AG08396 (cell line): Measurements from ENCODE around the gene C1orf53.

ENCODE experiments used
- DNase-seq: peaks from one replicate; pipeline ENCODE4 v3.0.0; 2012; ENCODE audit warnings: low spot score, mixed read lengths

Gene C1orf53

DNA sequence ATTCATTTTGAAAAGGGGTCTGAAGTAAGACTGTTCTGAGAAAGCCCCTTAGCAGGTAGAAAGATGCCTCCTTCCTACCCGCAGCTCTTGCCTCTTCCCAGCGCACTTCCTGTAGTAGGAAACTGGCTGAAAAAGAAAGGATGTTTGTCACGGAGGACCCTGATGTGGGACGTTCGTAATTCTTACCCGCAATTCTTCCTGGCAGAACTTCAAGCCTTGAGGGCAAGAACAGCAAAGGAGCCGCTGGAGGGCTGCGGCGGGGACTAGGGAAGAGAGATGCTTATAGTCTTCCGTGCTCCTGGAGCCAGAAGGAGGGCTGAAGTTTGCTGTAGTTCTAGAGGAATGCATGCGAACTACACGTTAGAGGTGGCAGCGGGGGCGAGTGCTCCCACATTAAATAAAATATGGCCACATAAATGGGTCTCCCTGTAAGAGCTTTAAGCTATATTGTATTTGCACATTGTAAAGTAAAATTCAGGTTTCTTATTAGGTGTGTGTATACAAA is 6.3 kb downstream of the C1orf53 start:
- DNase-seq: no peak

DNA sequence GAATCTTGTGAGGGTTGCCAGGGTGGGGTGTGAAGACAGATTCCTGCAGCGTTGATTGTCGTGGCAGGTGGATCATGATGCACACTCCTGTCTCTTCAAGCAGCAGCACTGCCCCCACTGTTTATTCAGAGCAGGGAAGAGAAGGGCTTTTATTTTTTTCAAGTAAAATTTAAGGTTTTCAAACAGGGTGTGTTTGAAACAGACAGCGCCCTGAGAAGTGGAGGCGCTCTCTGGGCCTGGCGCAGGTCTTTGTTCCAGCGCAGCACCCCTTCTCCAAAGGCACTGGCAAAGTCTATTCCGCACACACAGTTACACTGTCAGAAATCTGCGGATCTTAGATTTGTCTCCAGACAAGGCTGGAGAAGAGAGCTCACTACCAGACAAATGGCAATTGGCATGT is 7.0 kb downstream of the C1orf53 start:
- DNase-seq: no peak

DNA sequence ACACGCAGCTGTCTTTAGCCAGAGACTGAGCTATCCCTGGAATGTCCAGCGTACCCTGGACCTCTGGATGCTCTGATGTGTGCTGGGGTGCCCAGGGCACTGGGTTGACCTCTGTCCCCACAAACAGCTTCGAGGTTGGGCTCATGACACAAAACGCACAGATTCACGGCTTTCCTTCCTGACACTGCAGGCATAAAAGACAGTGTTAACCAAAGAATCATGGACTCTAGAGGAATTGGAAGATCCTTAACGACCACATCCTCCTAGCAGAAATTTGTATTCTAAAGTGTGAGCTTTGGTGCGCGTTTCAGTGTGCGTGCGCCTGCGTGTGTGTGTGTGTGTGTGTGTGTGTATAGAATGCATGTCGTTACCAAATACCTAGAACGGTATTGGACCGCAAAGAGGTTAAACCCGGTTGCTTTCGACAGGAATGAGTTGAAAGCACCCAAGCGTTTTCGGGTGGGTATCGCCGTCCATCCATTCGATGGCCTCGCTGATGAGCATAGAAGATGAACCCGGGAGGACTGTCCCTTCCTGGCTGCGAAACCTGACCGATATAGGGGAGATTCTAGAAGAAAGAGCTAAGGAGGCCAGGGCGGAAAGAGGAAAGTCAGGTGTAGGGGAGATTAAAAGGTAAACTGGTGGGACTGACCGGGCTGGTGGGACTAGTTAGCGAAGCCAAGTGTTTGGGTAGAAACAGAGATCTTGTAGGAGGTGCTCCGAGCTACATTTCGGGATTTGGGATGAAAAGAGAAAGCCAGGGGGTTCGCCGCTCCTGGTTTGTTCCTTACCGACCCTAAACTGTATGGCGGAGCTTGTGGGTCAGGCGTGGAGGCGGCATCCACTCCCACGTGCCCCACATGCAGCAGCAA is 7.9 kb downstream of the C1orf53 start:
- no peak for DNase-seq

DNA sequence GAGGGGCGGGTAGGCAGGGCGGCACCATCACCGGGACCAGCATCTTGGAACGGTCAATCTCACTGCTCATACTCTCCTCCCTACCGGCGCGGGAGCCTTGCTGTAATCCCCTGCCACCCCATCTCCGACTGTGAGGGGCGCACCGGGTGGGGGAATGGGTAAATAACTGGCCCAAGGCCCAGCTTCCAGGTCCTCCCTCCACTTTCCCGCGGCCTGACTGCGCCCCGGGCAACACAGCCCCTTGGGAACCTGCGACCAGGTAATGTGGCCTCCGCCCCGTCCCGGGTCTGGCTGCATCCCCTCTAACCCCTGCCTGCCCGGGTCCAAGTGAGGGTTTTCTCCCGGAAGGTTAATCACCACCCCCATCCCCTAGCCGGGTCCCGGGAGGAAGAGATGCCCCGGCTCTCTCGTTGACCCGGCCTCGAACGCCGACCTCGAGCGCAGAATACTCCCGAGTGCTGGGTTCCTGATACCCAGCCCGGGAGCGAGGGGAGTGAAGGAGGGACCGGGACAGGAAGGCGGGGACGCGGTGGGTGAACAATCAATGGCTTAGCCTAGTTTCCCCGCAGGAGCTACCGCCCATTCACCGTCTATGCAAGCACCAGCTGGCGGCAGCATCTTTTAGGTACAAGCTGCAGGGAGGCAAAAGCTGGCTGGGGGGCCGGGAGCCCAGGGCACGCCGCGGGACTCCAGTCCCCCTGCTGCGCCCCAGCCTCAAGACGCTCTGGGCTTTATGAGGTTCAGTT is 8.9 kb downstream of the C1orf53 start:
- DNase-seq: no peak

DNA sequence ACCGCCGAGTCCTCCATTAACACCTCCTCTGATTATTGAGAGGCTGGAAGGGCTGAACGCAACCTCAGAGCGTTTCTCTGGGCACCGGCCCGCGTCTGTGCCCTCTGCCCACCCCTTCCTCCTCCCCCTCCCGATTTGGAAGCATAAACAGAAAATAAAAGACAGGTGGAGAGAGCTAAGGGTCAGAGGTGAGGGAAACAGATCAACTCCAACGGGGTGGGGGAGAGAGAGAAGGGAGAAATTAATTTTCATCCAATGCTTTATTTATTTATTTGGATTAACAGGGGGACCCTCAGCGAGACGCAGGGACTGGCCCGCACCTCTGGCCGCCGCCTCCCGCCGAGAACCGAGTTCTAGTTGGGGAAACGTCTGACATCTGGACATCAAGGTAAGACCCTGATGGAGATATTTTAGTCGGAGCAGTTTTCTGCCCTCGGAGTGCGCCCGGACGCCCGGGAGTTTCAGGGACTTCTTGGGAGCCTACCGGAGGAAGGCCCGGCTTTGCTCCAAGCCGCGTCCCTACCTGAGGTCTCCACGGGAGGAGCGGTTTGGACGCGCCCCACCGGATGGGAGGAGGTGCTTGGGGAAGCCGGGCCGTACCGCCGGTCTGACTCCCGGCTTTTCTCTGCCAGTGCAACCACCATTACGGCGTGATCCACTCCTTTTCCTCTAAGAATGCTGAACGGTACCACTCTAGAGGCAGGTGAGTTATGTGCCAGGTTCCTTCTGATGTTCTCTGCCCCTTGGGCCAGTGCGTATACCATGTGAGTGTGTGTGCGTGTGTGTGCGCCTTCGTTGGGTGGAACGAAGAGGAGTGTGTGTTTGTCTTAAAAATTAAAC is 9.6 kb downstream of the C1orf53 start:
- DNase-seq: no peak

DNA sequence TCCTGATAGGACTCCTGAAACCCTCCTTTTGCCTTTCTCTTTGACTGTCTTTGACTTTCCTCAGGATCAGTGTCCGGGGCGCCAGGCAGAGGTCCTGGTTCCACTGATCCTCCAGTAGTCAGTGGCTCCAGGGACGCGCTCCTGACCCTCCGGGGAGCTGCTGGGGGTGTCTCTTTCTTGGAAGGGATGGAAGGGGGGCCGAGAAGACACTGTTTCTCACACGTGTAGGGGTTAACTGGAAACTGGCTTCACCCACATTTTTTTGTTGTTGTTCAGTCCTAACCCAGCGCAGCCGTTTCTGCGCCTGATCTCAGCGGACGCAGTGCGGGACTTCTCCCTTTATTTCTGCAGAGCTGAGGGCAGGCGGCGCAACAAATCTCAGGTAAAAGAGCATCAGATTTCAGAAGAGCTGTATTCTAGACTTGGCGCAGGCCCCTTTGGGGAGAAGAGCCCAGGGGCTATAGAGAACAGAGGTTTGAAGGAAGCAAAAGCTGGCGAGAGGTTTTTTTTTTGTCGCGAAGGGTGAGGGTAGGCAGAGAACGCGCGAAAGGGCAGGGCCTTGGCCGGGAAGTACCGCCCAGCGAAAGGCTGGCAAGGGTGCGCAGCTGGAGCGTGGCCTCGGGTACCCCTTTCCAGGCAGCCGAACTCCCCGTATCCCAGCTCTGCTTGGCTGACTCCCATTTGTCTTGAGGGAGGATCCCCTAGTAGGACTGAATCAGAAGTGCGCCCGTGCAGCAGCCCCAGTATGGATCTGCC is 10.5 kb downstream of the C1orf53 start:
- DNase-seq: no peak

DNA sequence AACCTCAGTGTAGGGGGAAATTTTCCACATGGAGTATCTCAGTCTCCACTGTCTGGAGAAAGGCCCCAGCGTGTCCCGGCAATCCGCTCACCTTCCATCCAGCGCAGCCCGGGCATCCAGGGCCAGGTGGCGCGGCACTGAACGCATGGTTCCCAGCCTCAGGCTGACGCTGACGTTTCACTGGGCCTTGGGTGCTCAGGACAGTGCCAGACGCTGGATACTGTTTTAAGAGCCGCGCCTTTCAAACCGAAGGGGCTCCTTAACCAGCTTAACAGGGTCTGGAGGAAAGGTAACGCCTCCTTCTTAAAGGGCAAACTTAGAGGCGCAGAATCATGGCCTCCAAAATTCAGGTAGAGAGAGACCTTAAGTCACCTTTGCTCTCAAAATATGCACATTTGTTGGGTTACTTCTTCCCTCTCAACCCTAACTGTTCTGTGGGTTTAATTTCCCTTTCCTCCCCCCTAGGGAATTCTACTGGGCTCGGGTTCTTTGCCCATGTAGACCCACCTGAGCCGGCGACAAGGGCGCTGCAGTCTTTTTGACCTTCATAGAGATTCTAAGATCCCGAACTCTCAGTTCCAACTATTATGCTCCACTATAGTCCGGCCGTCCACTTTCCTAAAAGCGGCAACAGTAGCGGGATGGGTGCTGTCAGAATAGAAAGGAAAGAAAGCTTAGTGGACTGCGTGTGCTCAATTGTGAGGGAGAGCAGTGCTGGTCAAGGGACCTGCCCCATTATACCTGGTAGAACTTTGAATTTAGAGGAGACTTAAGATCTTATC is 11.3 kb downstream of the C1orf53 start:
- no peak for DNase-seq

DNA sequence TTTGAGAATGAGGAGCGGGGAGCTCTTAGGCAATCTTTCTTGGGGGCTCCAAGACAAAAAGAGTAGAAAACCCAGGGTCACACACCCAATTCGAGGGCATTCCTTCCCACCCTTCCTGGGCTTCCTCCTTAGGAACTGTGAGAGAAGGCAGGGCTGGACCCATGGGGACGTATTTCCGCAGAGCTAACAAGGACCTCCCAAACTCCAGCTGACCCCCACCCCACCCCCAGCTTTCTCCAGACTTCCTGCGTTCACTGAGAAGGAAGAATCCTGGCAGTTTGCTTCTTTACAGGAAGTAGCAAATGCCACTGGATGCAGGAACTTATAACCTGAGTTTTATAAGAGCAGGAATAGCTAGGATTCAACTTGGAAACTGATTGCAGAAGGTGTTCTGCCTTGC is 12.1 kb downstream of the C1orf53 start:
- no peak for DNase-seq

DNA sequence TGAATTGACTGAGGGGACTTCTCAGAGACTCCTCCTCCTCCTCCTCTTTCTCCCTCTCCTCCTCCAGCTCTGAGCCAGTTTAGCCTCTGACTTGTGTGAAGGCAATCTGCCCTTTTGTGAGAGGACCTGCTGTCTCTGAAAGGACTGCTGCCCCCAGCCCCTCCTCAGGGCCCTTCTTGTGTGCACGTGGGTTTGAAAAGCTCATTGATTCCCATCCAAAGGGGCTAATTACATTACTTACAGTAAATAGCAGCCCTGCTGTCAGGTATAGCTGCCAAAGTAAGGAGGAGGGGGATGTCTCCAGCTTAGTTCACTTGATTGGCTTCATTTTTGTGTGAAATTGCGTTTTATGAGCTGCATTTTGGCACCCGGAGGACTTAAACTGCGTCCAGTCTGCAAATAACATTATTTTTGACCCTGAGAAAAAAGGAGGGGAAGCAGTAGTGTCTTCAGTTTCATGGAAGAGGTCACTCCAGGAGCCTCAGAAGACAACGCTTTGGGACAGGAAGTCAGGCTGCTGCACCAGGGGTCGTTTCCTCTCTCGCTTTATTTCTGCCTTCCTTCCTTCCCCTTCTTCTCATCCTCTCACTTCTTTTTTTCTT is 12.9 kb downstream of the C1orf53 start:
- DNase-seq: no peak

DNA sequence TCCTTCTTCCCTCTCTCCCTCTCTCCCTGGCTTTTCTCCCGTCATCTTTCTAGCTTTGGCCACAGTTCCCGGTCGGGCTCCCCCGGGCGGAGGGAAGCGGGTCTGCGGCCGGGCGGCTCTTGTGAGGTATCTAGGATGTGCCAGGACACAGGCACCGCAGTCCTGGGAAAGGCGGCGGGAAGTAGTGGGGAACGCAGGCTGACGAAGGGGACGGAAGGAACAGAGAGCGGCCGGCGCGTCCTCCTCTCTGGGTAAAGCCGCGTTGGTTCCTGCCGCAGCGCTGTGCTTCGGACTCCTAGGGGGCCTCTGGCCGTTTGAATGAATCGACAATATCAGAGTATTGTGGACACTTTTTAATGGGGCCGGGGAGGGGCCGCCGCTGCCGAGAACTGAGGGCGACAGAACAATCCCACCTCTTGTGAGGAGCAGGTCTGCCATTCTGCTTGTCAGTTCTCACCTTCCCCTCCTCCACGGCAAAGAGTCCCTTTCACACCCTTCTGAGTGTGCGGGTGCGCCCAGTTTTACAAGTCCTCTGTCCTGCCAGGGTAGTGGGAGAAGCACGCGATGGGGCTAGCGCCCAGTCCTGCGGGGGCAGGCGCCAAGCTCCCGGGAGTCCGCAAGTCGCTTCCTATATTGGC is 13.6 kb downstream of the C1orf53 start:
- peak; percentile 74 for DNase-seq

DNA sequence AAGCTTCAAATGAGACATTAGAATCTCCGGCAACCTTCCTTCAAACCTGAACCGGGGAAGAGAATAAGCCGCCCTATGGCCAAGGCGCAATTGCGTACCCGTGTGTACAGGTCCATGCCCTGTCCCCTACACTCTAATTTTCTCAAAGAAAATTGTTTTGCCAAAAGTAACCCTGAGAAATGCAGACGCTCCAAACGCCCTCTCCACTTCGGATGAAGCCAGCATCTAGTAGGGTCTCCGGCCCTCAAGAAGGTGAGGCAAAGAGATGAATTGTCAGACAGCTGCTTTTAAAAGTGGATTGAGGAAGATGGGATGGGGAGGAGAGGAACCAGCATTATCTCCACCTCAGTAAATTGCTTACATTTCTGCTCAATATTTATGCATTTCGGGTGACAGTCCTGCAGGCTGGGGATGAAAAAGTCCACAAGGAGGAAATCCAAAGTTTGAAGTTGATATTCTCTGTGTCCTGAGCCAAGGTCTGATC is 14.1 kb downstream of the C1orf53 start:
- no peak for DNase-seq

DNA sequence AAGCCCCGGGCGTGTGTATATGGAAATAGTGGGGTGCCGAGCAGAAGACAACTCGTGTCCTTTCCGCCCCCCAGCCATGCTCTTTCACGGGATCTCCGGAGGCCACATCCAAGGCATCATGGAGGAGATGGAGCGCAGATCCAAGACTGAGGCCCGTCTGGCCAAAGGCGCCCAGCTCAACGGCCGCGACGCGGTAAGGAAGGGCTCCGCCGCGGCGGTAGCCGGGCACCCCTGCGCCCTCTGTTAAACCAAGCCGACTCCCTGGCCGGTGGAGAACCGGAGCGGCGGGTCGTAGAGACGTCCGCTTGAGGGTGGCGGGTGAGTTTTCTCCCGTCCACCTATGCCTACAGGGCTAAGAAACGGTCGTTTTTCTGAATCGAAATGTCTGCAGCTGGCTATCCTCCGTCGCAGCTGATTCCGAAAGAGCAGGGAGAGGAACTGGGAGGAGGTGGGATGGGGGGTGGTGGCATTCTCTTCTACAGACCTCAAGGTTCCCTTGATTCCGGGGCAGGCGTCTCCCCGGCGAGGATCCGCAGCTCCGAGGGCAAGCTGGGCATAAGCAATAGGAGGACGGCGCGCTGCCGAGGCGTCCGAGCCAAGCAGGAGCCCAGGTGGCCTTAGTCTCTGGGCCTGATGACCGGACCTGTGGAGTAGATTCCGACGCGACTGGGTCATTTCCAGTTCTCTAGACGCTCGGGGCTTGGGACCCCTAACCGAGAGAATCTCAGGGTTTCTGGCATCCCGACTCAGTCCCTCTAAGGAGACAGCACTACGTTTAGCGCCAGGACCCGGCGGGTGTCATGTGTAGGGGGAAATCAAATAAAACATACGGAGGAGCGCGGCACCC is 15.6 kb downstream of the C1orf53 start:
- no peak for DNase-seq

DNA sequence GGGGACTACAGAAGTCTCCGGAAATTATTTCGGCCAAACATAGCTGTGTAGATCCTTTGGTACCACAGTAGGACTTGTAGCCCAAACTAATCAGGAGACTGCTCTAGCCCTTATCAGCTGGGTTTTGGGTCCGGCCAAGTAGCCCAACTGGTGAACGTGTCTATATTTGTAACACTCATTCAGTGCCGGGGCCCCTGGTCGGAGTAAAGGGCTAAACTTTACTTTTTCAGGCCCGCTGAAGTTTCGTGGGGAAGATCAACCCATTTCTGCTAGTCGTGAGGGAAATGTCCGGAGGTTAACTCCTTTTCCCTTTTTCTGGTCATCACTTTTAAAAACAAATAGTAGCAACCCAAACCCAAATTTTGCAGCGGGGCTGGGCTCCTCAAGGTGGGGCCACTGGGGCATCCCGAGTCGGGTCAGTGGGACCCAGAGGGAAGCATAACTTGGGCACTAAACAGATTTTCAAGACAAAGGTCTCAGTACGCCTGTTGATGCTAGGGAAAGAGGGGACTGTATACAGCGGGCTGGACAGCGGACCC is 16.4 kb downstream of the C1orf53 start:
- no peak for DNase-seq

DNA sequence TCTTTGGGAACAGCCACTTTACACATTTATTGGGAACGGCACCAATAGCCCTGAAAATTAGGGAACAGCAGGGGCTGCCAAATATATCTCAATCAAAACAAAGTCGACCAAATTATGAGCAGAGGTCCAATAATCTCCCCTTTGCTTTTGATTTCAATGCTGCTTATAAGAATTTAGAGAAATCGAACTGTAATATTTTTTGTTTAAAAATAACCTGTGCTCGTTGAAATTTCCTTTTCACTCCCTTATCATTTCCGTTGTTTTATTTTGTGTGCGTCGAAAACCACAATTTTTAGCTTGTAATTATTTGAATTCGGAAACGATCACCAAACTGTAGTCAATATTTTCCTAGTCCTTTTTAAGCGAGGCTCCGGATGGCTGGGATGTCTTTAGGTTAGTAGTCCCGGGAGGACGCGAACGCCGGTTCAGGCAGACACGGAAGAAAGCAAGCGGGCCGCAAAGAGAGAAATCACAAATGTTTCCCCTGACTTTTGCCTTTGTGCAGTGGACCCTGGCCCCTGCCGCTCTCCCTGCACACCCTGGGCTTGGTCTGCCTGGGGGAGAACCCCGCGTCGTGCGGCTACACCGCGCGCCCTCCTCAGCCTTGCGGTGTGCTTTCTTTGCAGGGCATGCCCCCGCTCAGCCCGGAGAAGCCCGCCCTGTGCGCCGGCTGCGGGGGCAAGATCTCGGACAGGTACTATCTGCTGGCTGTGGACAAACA is 17.1 kb downstream of the C1orf53 start:
- DNase-seq: no peak

DNA sequence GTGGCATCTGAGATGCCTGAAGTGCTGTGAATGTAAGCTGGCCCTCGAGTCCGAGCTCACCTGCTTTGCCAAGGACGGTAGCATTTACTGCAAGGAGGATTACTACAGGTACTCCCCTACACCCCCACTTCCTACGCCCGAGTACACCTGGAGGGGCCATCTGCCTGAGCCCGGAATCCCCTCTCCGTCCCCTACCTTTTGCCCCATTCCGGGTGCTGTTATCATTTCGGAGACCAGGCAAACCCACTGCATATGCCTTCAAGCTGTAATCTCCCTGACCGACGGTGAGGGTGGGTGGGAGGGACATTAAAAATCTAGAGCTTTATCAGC is 17.6 kb downstream of the C1orf53 start:
- no peak for DNase-seq

DNA sequence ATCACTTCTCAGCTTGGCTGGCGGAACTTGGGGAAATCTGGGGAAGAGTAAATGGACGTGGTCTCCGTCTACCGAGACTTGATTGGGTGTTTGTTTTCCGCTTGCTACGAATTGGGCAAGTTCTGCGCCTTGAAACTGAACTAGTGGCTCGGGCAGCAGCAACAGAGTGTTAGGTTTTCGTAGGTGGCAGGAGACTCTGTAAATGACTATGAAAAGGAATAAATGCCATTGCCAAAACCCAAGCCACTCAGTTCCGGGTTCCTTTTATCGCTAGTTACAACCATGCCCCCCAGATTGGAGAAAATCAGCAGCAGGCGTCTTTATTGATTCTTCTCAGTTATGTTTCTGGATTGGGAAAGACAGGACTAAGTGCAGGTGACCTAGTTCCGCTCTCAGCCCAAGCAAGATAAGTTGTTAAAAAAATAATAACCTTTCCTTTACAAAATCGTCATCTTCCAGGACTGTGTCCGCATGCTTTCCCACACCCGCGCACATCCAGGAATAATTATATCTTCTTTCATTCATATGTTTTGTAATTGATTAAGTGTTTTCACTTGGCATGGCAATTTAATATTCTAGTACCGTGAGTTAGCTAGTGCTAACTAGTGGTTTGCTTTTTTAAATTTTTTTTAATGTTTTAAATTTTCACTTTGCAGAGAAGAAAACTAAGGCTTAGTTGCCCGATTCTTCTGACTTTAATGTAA is 18.1 kb downstream of the C1orf53 start:
- no peak for DNase-seq
